ENCODE data around the gene SLC38A11.
"Not testable (repeated sequence)": the region's sequence is repeated elsewhere in the genome, so short reads cannot be mapped to it uniquely, and the experiment has no call there.

The SLC38A11 gene

GRCh38 chr2:164954954-164955701 is at the start of gene SLC38A11:
Gene SLC38A11 (minus strand): TSS chr2:164955525. CDS start chr2:164955247, 278 bp downstream.
- FAIRE-seq: no peak
- DNase-seq (ENCODE audit: low spot score): no peak

- DNase-seq (ENCODE audit: low spot score): no peak
- FAIRE-seq: no peak
Observed at GRCh38 chr2:165003443-165004130, 48.3 kb upstream of the SLC38A11 start.

DNA sequence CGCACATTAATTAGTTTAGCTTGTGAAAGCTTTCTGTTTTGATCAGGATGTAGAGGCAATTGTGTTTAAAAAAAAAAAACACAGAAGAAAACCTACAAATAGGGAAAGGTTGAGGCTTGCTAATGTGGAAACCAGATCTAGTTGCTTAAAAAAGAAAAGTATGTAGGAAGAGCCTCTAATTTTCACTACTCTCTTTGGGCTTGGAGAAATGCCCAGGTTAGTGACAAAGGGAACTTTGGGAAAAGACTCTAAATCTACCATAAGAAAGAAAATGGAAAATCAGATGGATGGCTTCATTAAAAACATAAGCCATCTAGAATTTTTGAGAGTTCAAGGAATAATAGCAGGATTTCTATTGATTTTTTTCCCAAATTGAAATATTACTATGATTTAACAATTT is 47.3 kb upstream of the SLC38A11 start:
- DNase-seq (ENCODE audit: low spot score) (no peak), FAIRE-seq (no peak)

DNA sequence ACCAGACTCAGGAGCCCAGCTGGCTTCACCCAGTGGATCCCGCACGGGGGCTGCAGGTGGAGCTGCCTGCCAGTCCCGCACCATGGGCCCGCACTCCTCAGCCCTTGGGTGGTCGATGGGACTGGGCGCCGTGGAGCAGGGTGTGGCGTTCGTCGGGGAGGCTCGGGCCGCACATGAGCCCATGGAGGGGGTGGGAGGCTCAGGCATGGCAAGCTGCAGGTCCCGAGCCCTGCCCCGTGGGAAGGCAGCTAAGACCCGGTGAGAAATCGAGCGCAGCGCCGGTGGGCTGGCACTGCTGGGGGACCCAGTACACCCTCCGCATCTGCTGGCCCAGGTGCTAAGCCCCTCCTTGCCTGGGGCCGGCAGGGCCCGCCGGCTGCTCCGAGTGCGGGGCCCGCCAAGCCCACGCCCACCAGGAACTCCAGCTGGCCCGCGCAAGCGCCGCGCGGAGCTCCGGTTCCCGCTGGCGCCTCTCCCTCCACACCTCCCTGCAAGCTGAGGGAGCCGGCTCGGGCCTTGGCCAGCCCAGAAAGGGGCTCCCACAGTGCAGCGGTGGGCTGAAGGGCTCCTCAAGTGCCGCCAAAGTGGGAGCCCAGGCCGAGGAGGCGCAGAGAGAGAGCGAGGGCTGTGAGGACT is 39.5 kb upstream of the SLC38A11 start:
- not testable (repeated sequence) for DNase-seq (ENCODE audit: low spot score); FAIRE-seq

- DNase-seq (ENCODE audit: low spot score): no peak
- FAIRE-seq: no peak
Observed at GRCh38 chr2:164993287-164994016, 38.1 kb upstream of the SLC38A11 start.

- no peak for FAIRE-seq
- peak; percentile 21 for DNase-seq (ENCODE audit: low spot score)
Observed at GRCh38 chr2:164992818-164993217, 37.5 kb upstream of the SLC38A11 start.

- not testable (repeated sequence) for DNase-seq (ENCODE audit: low spot score); FAIRE-seq
Observed at GRCh38 chr2:164992093-164992454, 36.7 kb upstream of the SLC38A11 start.

GRCh38 chr2:164991361-164992092 is 36.2 kb upstream of the SLC38A11 start:
- not testable (repeated sequence) for DNase-seq (ENCODE audit: low spot score)

DNA sequence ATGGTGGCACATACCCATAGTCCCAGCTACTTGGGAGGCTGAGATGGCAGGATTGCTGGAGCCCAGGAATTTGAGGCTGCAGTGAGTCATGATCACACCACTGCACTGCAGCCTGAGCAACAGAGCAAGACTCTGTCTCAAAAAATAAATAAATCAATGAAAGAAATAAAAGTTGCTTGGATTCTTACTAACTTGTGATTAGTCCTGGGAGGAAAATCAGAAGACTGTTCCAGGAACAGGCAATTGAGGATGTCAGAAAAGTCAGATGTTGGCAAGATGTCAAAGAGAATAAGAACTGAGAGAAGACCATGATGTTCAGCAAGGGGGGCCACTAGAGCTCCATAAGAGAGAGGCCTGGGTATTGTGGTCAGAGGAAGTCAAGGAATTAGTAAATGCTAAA is 35.6 kb upstream of the SLC38A11 start:
- FAIRE-seq; DNase-seq (ENCODE audit: low spot score): not testable (repeated sequence)

More at GRCh38 chr2:164991361-164992092, 36.2 kb upstream of the SLC38A11 start:
- FAIRE-seq: peak; percentile 46

DNA sequence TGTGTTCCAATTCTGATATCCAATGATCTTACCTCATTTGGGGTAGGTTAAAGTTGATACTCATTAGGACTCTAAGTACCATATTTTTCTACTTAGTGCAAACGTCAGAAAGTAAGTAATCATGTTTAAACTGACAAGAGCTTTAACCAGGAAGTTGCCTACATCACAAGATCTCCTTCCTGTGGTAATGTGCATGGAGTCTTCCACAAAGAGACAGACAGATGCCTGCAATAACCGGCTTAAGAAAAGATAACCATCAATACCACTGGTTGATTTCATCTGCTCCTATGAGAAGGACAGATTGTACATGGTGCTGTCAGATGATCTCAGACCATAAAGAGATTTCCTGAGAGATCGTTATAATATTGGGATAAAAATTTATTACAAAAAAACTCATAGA is 33.5 kb upstream of the SLC38A11 start:
- not testable (repeated sequence) for FAIRE-seq; DNase-seq (ENCODE audit: low spot score)

- DNase-seq (ENCODE audit: low spot score): not testable (repeated sequence)
- peak; percentile 66 for FAIRE-seq
Observed at GRCh38 chr2:164986027-164986426, 30.7 kb upstream of the SLC38A11 start.

DNA sequence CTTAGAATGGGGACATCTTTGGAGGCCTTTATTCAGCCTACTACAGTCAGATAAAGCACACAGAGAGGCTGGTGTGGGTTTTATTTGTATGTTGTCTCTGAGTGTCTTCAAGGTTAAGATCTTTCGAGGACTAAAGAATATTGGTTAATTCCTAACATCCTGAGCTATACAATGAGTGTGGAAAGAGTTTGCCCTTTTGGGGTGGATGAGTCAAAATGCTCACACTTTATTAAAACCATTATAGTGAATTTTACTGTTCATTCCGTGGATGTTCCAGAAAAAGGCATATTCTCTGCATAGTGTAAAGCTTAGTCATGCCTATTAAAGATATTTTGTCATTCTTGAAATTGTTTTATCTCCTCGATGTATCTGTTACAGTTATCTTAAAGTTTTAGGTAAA is 29.1 kb upstream of the SLC38A11 start:
- no peak for DNase-seq (ENCODE audit: low spot score)
- no peak for FAIRE-seq

DNA sequence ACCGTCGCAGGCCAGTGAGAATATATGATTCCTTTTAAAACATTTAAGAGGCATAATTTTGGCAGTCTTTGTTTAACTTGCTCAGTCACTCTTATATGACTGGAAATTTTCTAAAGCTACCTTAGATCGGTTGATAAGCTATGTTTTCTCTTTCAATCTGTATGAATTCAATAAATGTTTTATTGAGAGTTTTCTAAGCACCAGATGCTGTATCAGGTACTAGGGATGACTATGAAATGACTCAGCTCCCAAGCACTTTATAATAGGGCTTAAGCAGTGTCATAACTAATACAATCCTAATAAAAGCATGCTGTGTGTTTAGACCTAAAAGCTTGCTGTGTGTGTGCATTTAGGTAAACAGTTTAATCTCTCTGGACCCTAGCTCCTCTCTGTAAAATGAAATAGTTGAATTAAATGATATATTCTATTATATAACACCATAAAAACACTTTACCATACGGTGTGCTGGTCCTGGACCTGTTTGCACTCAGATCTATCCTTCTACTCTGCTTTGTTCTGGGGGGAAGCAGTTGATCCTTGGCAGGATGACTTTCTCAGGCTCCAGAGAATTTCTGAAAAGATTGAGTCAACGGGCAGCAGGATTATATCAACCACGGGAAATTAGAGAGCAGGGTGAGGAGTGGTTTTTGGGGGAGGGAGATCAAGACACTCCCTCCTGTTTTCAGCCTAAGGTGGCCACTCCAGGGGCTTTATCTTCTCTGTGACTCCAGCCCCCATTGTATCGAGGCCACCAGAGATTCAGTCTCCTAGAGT is 26.1 kb upstream of the SLC38A11 start:
- DNase-seq (ENCODE audit: low spot score) (peak; percentile 32), FAIRE-seq (no peak)

DNA sequence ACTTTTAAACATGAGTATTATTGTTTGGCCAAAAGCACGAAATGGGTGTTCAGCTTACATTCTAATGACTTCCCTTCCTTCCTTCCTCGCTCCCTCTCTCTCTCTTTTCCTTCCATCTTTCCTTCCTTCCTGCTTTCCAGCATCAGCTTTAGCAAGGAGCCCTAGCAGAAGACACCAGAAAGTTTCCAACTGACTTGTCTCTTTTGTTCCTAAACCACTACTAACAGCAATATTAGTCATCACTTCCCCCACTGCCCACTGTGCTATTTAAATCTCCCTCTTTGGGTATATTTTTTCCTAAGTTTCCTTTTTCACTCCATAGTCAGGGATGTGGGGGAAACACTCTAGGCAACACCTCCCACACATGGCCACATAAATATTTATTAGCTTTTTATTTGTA is 25.4 kb upstream of the SLC38A11 start:
- FAIRE-seq: peak; percentile 76
- not testable (repeated sequence) for DNase-seq (ENCODE audit: low spot score)

GRCh38 chr2:164979113-164979512 is 23.8 kb upstream of the SLC38A11 start:
- FAIRE-seq (peak; percentile 73), DNase-seq (ENCODE audit: low spot score) (no peak)

DNA sequence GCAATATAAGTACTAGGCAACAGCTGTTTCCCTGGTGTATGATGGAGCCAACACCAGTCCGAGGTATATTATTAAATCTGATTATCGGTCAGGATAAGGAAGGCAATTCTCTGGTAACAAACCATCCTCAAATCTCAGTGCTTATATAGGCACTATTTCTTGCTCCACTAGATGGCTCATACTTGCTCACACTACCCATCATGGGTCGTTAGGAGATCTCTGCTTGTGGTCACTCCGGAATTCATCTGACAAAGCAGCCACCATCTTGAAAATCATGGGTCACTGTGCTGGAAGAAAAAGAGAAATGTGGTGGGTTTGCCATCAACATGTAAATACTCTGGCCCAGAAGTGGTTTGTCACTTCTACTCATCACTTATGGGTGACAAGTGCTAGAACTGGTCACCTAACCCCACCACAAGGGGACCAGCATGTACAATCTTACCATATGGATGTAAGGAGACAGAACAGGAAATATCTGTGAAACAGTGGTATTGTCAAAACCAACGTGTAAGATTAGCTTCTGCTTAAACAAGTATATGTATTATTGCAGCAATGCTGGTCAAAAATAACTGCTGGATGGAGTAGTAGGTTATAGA is 21.6 kb upstream of the SLC38A11 start:
- peak; percentile 67 for FAIRE-seq
- not testable (repeated sequence) for DNase-seq (ENCODE audit: low spot score)

GRCh38 chr2:164976301-164976700 is 21.0 kb upstream of the SLC38A11 start:
- no peak for DNase-seq (ENCODE audit: low spot score)
- no peak for FAIRE-seq

DNA sequence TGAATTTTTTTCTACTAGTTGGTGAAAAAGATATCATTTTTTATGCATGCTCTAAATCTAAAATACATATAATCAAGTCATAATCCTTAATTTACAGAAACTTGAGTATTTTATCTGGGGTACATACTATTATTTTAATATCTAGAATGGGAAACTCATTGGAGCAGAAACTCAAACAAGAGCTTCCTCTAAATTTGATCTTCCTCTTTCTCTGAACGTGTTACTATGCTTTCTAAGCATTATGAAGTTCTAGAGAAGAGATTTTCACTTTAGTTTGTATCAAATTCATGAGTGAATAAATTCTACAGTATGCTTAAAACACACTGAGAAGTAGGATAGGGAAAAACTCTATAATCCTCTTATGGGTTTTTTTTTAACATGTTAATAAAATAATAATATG is 20.6 kb upstream of the SLC38A11 start:
- FAIRE-seq (no peak), DNase-seq (ENCODE audit: low spot score) (no peak)

- DNase-seq (ENCODE audit: low spot score) (no peak), FAIRE-seq (no peak)
Observed at GRCh38 chr2:164974221-164974620, 18.9 kb upstream of the SLC38A11 start.

- no peak for FAIRE-seq
Observed at GRCh38 chr2:164972216-164972615, 16.9 kb upstream of the SLC38A11 start.

More at GRCh38 chr2:164972216-164972615, 16.9 kb upstream of the SLC38A11 start:
- DNase-seq (ENCODE audit: low spot score): no peak
